Measurements from ENCODE around the gene RHCE. TPM values are rescaled to one million over a fixed set of nuclear protein-coding genes. Genes with fewer than 3 reads are reported as not detected.
"Not testable (repeated sequence)": the region's sequence is repeated elsewhere in the genome, so short reads cannot be mapped to it uniquely, and the experiment has no call there.

Gene RHCE
- total RNA-seq, 1 experiment from 2014 or later: not detected

DNA sequence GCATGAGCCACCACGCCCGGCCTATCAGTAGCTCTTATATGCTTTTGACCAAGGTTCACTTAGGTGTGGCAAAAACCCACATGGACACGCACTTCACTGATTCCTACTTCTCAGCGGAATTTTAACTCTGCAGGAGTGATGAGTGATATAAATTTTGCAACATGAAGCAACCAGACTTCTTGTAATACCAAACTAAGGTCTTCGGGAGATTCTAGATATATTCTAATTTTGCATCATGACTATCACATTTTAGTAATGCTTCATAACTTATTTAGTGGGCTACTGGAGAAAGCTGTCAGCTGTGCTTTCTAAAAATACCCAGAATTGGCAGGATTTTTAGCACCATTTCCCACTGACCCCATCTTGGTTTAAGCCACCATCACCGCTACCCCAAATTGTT lies 27.8 kb downstream of the RHCE start:
- H3K4me3 ChIP-seq (ENCODE audit: low read depth, low read length): no peak overlapping the region
- H3K36me3 ChIP-seq (ENCODE audit: control insufficient read depth, insufficient read depth, low read length): no peaks in the 10 kb centered on the region
- no TSS peak for BruUV-seq (replicated peaks)
- ChIA-PET POLR2A (no interaction called here), CTCF (no interaction called here)
- no peaks in the 10 kb centered on the region for H3K4me1 ChIP-seq
- H3K4me3 Mint-ChIP-seq (ENCODE audit: unreplicated experiment): no peak overlapping the region
- no peaks in the 10 kb centered on the region for H3K4me1 Mint-ChIP-seq (ENCODE audit: low read depth, unreplicated experiment)
- TF ChIP-seq, protein P1, sequence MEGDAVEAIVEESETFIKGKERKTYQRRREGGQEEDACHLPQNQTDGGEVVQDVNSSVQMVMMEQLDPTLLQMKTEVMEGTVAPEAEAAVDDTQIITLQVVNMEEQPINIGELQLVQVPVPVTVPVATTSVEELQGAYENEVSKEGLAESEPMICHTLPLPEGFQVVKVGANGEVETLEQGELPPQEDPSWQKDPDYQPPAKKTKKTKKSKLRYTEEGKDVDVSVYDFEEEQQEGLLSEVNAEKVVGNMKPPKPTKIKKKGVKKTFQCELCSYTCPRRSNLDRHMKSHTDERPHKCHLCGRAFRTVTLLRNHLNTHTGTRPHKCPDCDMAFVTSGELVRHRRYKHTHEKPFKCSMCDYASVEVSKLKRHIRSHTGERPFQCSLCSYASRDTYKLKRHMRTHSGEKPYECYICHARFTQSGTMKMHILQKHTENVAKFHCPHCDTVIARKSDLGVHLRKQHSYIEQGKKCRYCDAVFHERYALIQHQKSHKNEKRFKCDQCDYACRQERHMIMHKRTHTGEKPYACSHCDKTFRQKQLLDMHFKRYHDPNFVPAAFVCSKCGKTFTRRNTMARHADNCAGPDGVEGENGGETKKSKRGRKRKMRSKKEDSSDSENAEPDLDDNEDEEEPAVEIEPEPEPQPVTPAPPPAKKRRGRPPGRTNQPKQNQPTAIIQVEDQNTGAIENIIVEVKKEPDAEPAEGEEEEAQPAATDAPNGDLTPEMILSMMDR (IDR thresholded peaks at IDR 0.05; ENCODE audit: insufficient read depth in 1 of 2, low read depth in 1 of 2, low read length in 1 of 2, severe bottlenecking in 1 of 2, unreplicated experiment in 1 of 2): no peak
- H3K9me3 ChIP-seq: no peaks in the 10 kb centered on the region
- intact Hi-C loops (cut with micrococcal nuclease; ENCODE audit: unreplicated experiment): no loop called here
- H3K27me3 ChIP-seq (replicated peaks; ENCODE audit: control insufficient read depth, insufficient read depth, low read length): no peaks in the 10 kb centered on the region
- DNase-seq: no peak
- H3K9me3 Mint-ChIP-seq (ENCODE audit: unreplicated experiment): no peaks in the 10 kb centered on the region
- H3K36me3 Mint-ChIP-seq (ENCODE audit: insufficient read depth, unreplicated experiment): no peaks in the 10 kb centered on the region
- H3K27ac Mint-ChIP-seq (ENCODE audit: unreplicated experiment): no peak overlapping the region
- H3K27me3 Mint-ChIP-seq (ENCODE audit: insufficient read depth, unreplicated experiment): no peaks in the 10 kb centered on the region

DNA sequence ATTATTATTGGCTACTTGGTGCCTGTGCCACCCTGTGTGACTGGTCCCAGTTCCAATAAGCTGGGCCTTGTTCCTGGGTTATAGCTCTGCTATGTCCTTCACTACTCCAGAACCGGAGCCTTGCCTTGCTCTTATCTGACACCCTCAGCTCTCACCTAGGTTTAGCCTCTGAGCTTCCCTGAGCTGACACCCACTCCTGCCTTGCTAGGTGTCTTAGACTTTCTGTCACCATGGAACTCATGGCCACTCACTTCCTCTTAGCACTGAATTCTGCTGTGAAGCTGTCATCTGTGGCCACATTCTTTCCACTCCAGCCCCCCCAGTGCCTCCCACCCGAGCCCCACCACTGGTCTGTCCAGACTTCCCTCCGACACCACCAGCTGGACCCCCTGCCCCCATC lies 30.9 kb downstream of the RHCE start:
- intact Hi-C loops (cut with micrococcal nuclease; ENCODE audit: unreplicated experiment); DNase-seq; POLR2A ChIA-PET; H3K4me1 ChIP-seq; H3K27me3 ChIP-seq (replicated peaks; ENCODE audit: control insufficient read depth, insufficient read depth, low read length); H3K27me3 Mint-ChIP-seq (ENCODE audit: insufficient read depth, unreplicated experiment); H3K4me1 Mint-ChIP-seq (ENCODE audit: low read depth, unreplicated experiment); H3K9me3 ChIP-seq; H3K36me3 Mint-ChIP-seq (ENCODE audit: insufficient read depth, unreplicated experiment); H3K36me3 ChIP-seq (ENCODE audit: control insufficient read depth, insufficient read depth, low read length); H3K4me3 ChIP-seq (ENCODE audit: low read depth, low read length); H3K9me3 Mint-ChIP-seq (ENCODE audit: unreplicated experiment); CTCF ChIA-PET; H3K27ac Mint-ChIP-seq (ENCODE audit: unreplicated experiment); BruUV-seq (replicated peaks); H3K4me3 Mint-ChIP-seq (ENCODE audit: unreplicated experiment): not testable (repeated sequence)

DNA sequence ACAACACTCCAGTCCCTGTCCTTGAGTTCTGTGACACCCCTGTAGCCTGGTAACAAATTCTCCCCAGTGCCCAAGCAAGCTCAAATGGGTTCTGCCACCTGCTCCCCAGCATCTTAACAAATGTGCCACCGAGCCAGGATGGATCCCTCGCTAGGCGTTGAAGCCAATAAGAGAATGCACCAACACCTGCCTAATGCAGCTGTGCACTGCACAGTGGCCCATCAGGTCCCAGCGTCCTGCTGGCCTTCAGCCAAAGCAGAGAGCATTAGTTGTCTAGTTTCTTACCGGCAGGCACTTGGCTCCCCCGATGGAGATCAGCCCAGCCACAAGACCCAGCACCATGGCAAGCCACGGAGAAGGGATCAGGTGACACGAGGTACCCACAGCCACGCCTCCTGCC lies 31.9 kb downstream of the RHCE start:
- H3K27me3 Mint-ChIP-seq (ENCODE audit: insufficient read depth, unreplicated experiment); H3K27me3 ChIP-seq (replicated peaks; ENCODE audit: control insufficient read depth, insufficient read depth, low read length); H3K36me3 ChIP-seq (ENCODE audit: control insufficient read depth, insufficient read depth, low read length); H3K36me3 Mint-ChIP-seq (ENCODE audit: insufficient read depth, unreplicated experiment); H3K9me3 Mint-ChIP-seq (ENCODE audit: unreplicated experiment); H3K4me1 Mint-ChIP-seq (ENCODE audit: low read depth, unreplicated experiment); H3K27ac Mint-ChIP-seq (ENCODE audit: unreplicated experiment); H3K4me3 Mint-ChIP-seq (ENCODE audit: unreplicated experiment); POLR2A ChIA-PET; H3K4me1 ChIP-seq; H3K4me3 ChIP-seq (ENCODE audit: low read depth, low read length); intact Hi-C loops (cut with micrococcal nuclease; ENCODE audit: unreplicated experiment); DNase-seq; BruUV-seq (replicated peaks); CTCF ChIA-PET; H3K9me3 ChIP-seq: not testable (repeated sequence)

DNA sequence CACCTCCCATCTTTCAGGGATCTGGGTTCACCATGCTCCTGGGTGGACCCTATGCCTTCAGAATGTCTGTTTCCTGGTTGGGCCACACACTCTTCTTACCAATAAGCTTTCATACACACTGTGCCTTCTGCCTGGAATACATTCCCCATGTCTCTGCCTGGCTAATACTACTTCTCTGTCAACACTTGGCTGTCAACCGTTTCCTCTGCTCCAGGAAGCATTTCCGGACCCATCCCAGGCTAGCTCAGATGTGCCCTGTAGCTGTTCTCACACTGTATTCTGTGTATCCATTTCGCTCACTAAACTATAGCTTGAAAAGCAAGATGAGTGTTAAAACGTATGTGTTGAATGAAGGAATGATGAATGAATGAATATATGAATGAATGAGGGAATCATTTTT lies 33.5 kb downstream of the RHCE start:
- DNase-seq; H3K9me3 ChIP-seq; H3K9me3 Mint-ChIP-seq (ENCODE audit: unreplicated experiment); H3K4me3 ChIP-seq (ENCODE audit: low read depth, low read length); H3K4me1 ChIP-seq; BruUV-seq (replicated peaks); H3K4me3 Mint-ChIP-seq (ENCODE audit: unreplicated experiment); H3K36me3 Mint-ChIP-seq (ENCODE audit: insufficient read depth, unreplicated experiment); H3K27me3 Mint-ChIP-seq (ENCODE audit: insufficient read depth, unreplicated experiment); H3K27ac Mint-ChIP-seq (ENCODE audit: unreplicated experiment); intact Hi-C loops (cut with micrococcal nuclease; ENCODE audit: unreplicated experiment); H3K4me1 Mint-ChIP-seq (ENCODE audit: low read depth, unreplicated experiment); POLR2A ChIA-PET; CTCF ChIA-PET; H3K36me3 ChIP-seq (ENCODE audit: control insufficient read depth, insufficient read depth, low read length); H3K27me3 ChIP-seq (replicated peaks; ENCODE audit: control insufficient read depth, insufficient read depth, low read length): not testable (repeated sequence)

- DNase-seq; H3K27me3 ChIP-seq (replicated peaks; ENCODE audit: control insufficient read depth, insufficient read depth, low read length); CTCF ChIA-PET; intact Hi-C loops (cut with micrococcal nuclease; ENCODE audit: unreplicated experiment); BruUV-seq (replicated peaks); H3K9me3 ChIP-seq; H3K4me1 ChIP-seq; H3K4me3 ChIP-seq (ENCODE audit: low read depth, low read length); H3K9me3 Mint-ChIP-seq (ENCODE audit: unreplicated experiment); H3K36me3 Mint-ChIP-seq (ENCODE audit: insufficient read depth, unreplicated experiment); H3K4me1 Mint-ChIP-seq (ENCODE audit: low read depth, unreplicated experiment); H3K27ac Mint-ChIP-seq (ENCODE audit: unreplicated experiment); H3K27me3 Mint-ChIP-seq (ENCODE audit: insufficient read depth, unreplicated experiment); H3K4me3 Mint-ChIP-seq (ENCODE audit: unreplicated experiment); H3K36me3 ChIP-seq (ENCODE audit: control insufficient read depth, insufficient read depth, low read length); POLR2A ChIA-PET: not testable (repeated sequence)
These were observed 36.8 kb downstream of the RHCE start for GRCh38 chr1:25383875-25384274.

DNA sequence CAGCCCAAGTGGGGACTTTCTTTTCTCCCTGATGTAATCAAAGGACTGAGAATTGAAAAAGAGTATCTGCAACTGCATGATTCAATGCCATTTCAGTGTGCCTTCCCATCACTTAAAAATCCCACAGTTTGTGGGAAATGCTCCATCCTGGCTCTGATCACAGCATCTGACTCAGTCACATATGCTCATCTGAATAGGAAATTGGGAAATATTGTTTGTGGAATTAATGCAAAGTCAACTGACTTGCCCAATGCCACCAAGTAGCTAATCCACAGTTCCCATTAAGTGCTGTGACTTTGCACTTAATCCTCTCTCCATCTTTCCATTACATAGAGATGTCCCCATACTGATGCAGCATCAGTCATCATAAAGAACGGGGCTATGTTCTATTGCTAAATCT lies 37.5 kb downstream of the RHCE start:
- H3K9me3 ChIP-seq; H3K36me3 Mint-ChIP-seq (ENCODE audit: insufficient read depth, unreplicated experiment); H3K27me3 Mint-ChIP-seq (ENCODE audit: insufficient read depth, unreplicated experiment); H3K36me3 ChIP-seq (ENCODE audit: control insufficient read depth, insufficient read depth, low read length); DNase-seq; BruUV-seq (replicated peaks); H3K4me1 ChIP-seq; H3K9me3 Mint-ChIP-seq (ENCODE audit: unreplicated experiment); H3K4me3 ChIP-seq (ENCODE audit: low read depth, low read length); CTCF ChIA-PET; H3K27ac Mint-ChIP-seq (ENCODE audit: unreplicated experiment); H3K27me3 ChIP-seq (replicated peaks; ENCODE audit: control insufficient read depth, insufficient read depth, low read length); H3K4me1 Mint-ChIP-seq (ENCODE audit: low read depth, unreplicated experiment); POLR2A ChIA-PET; intact Hi-C loops (cut with micrococcal nuclease; ENCODE audit: unreplicated experiment); H3K4me3 Mint-ChIP-seq (ENCODE audit: unreplicated experiment): not testable (repeated sequence)

GRCh38 chr1:25382543-25382942 lies 38.1 kb downstream of the RHCE start:
- DNase-seq; H3K36me3 Mint-ChIP-seq (ENCODE audit: insufficient read depth, unreplicated experiment); H3K9me3 ChIP-seq; intact Hi-C loops (cut with micrococcal nuclease; ENCODE audit: unreplicated experiment); H3K27me3 Mint-ChIP-seq (ENCODE audit: insufficient read depth, unreplicated experiment); H3K4me1 ChIP-seq; BruUV-seq (replicated peaks); CTCF ChIA-PET; H3K4me3 Mint-ChIP-seq (ENCODE audit: unreplicated experiment); H3K27me3 ChIP-seq (replicated peaks; ENCODE audit: control insufficient read depth, insufficient read depth, low read length); POLR2A ChIA-PET; H3K36me3 ChIP-seq (ENCODE audit: control insufficient read depth, insufficient read depth, low read length); H3K4me1 Mint-ChIP-seq (ENCODE audit: low read depth, unreplicated experiment); H3K4me3 ChIP-seq (ENCODE audit: low read depth, low read length); H3K9me3 Mint-ChIP-seq (ENCODE audit: unreplicated experiment); H3K27ac Mint-ChIP-seq (ENCODE audit: unreplicated experiment): not testable (repeated sequence)

All from Caco-2 (cell line).